Lung (tissue), 12 donors: ENCODE measurements around the gene MUSTN1. TPM values are rescaled to one million over a fixed set of nuclear protein-coding genes. Genes with fewer than 3 reads are reported as not detected.

ENCODE experiments used
- ATAC-seq: fragments of 200-7000 bp; cut with Tn5 transposase; one replicate; pipeline ENCODE4 v1.9.1; 2020; ENCODE audit warnings: moderate number of reproducible peaks; ENCODE audit not compliant: insufficient read depth, low FRiP score
- DNase-seq, 3 donors: peaks; one replicate each; pipeline ENCODE4 v3.0.0-alpha.2; 2013 to 2017
- H3K27ac ChIP-seq, 2 donors: one replicate each; pipeline ENCODE4 v1.5.1; 2013; ENCODE audit warnings: mild to moderate bottlenecking in 2 of 2, moderate library complexity in 2 of 2, control low read depth in 1 of 2, inconsistent platforms in 1 of 2, low read depth in 1 of 2, low read length in 1 of 2
- H3K27me3 ChIP-seq, 3 donors: one replicate each; pipeline ENCODE4 v1.5.1; 2013; ENCODE audit warnings: low read length in 2 of 3; ENCODE audit not compliant: control insufficient read depth in 3 of 3, insufficient read depth in 3 of 3
- H3K36me3 ChIP-seq, 4 donors: one replicate each; pipeline ENCODE4 v1.5.1; 2013; ENCODE audit warnings: low read length in 4 of 4, mild to moderate bottlenecking in 1 of 4, moderate library complexity in 1 of 4; ENCODE audit not compliant: control insufficient read depth in 4 of 4, insufficient read depth in 4 of 4
- H3K4me1 ChIP-seq, 5 donors: one replicate each; pipeline ENCODE4 v1.5.1; 2013; ENCODE audit warnings: low read length in 5 of 5, mild to moderate bottlenecking in 2 of 5, moderate library complexity in 1 of 5; ENCODE audit not compliant: control insufficient read depth in 5 of 5, insufficient read depth in 5 of 5
- H3K4me3 ChIP-seq: one replicate; pipeline ENCODE4 v1.5.1; 2013; ENCODE audit warnings: mild to moderate bottlenecking, control low read depth, moderate library complexity
- H3K9ac ChIP-seq, 2 donors: one replicate each; pipeline ENCODE4 v1.5.1; 2013; ENCODE audit warnings: low read length in 2 of 2, control low read depth in 1 of 2; ENCODE audit not compliant: insufficient read depth in 1 of 2
- H3K9me3 ChIP-seq, 4 donors: one replicate each; pipeline ENCODE4 v1.5.1; 2013; ENCODE audit warnings: low read length in 3 of 4, mild to moderate bottlenecking in 1 of 4, moderate library complexity in 1 of 4; ENCODE audit not compliant: control insufficient read depth in 4 of 4, insufficient read depth in 3 of 4
- WGBS, 2 donors: extraction: QIAGEN DNeasy Blood & Tissue Kit; methylation state at CpG; one replicate each; pipeline ENCODE4 v1.1.7; 2013; 5-methylcytosine and 5-hydroxymethylcytosine counted together
- polyA plus RNA-seq, 2 donors: library from polyadenylated mRNA; stranded (reverse); fragments of 200-250 nt; gene quantifications; one replicate each; pipeline ENCODE4 v1.2.1, GENCODE V29; 2013
- total RNA-seq, 2 donors: library from RNA; depleted of rRNA in 1 of 2; stranded (reverse); fragments of >200 nt in 1 of 2; gene quantifications; one replicate each; pipeline ENCODE4 v1.2.1, GENCODE V29; 2014 to 2021
- TF ChIP-seq, protein P1 (sequence below): IDR thresholded peaks from 2 replicates; pipeline ENCODE4 v1.5.1; 2012; ENCODE audit warnings: mild to moderate bottlenecking; ENCODE audit errors: control extremely low read depth, extremely low read depth
- donor health status: control.
- donor health status: control.
- donor health status: Bipolar disorder and iron deficiency.
- donor health status: healthy.
- donor health status: DM: yes; HTN: yes; CAD: no.

The MUSTN1 gene
- total and polyA plus RNA-seq, 4 donors, result 3.3 to 39.0 (median 7.8) TPM

- no peaks in the 10 kb centered on the region for H3K36me3 ChIP-seq
- no peak overlapping the region for H3K4me3 ChIP-seq
- no peak overlapping the region for H3K27ac ChIP-seq
- ATAC-seq (no peak), DNase-seq (no peak)
- no peaks in the 10 kb centered on the region for H3K4me1 ChIP-seq
- 59 to 68% methylated on average over 9 of the region's 9 CpGs for WGBS, 2 donors
- no peaks in the 10 kb centered on the region for H3K27me3 ChIP-seq
- TF ChIP-seq, protein P1, sequence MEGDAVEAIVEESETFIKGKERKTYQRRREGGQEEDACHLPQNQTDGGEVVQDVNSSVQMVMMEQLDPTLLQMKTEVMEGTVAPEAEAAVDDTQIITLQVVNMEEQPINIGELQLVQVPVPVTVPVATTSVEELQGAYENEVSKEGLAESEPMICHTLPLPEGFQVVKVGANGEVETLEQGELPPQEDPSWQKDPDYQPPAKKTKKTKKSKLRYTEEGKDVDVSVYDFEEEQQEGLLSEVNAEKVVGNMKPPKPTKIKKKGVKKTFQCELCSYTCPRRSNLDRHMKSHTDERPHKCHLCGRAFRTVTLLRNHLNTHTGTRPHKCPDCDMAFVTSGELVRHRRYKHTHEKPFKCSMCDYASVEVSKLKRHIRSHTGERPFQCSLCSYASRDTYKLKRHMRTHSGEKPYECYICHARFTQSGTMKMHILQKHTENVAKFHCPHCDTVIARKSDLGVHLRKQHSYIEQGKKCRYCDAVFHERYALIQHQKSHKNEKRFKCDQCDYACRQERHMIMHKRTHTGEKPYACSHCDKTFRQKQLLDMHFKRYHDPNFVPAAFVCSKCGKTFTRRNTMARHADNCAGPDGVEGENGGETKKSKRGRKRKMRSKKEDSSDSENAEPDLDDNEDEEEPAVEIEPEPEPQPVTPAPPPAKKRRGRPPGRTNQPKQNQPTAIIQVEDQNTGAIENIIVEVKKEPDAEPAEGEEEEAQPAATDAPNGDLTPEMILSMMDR, result no peak
- H3K9me3 ChIP-seq, result no peaks in the 10 kb centered on the region
- no peak overlapping the region for H3K9ac ChIP-seq
Measured at GRCh38 chr3:52795298-52795900, 39.4 kb downstream of the MUSTN1 start.

DNA sequence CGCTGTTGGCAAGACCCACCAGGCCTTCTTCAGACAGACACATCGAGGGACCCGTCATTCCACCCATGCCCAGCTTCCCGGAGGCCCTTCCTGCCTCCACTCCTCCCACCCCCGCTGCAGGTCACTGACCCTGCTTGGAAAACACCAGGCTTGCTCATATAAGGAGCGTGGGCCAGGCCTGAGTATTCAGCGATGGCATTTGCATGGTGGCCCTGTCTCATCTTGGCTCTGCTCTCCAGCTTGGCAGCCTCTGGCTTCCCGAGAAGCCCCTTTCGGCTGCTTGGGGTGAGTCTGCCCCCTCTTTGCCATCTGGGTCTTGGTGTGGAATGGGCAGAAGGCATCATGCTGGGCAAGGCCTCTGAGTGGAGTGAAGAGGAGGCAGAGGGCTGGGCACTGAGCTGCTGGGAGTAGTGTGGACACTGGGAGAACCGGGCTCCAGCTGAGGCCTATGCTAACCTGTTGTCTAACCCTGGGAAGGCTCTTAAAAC, 40.2 kb downstream of the MUSTN1 start, which contains the start of gene ITIH3:
TSS of gene ITIH3 (plus strand) at position 185 of the 488 bp plus-strand sequence. CDS start at position 193, 8 bp downstream.
- WGBS, 2 donors, result 74 to 86% methylated on average over 10 of the region's 10 CpGs
- H3K27me3 ChIP-seq, result no peaks in the 10 kb centered on the region
- no peaks in the 10 kb centered on the region for H3K36me3 ChIP-seq
- H3K9me3 ChIP-seq, result no peaks in the 10 kb centered on the region
- DNase-seq, result no peak
- H3K27ac ChIP-seq, result no peak within 1 kb of the TSS
- TF ChIP-seq, protein P1, result no peak
- H3K4me1 ChIP-seq, result no peaks in the 10 kb centered on the region
- H3K9ac ChIP-seq, result no peak within 1 kb of the TSS
- H3K4me3 ChIP-seq, result no peak within 1 kb of the TSS
- ATAC-seq, result no peak

GRCh38 chr3:52793702-52794611, 40.9 kb downstream of the MUSTN1 start:
- DNase-seq (peak in 1 of 3 donors; percentile 13), ATAC-seq (no peak)
- TF ChIP-seq, protein P1, result no peak
- H3K27ac ChIP-seq, result no peak overlapping the region
- H3K9me3 ChIP-seq, result no peaks in the 10 kb centered on the region
- H3K4me3 ChIP-seq, result no peak overlapping the region
- no peaks in the 10 kb centered on the region for H3K4me1 ChIP-seq
- WGBS, 2 donors, result 78 to 86% methylated on average over 9 of the region's 9 CpGs
- H3K9ac ChIP-seq, result no peak overlapping the region
- no peaks in the 10 kb centered on the region for H3K36me3 ChIP-seq
- H3K27me3 ChIP-seq, result no peaks in the 10 kb centered on the region
